ENCODE data around the gene CFAP53.
"Not testable (repeated sequence)": the region's sequence is repeated elsewhere in the genome, so short reads cannot be mapped to it uniquely, and the experiment has no call there.

GRCh38 chr18:50308851-50309250 lies 42.6 kb upstream of the CFAP53 start:
- TF ChIP-seq ZNF274 (IDR thresholded peaks at IDR 0.05; ENCODE audit: low read depth, low read length); YY1 (IDR thresholded peaks at IDR 0.05; ENCODE audit: insufficient read depth, insufficient read length): not testable (repeated sequence)

Data from NT2/D1 (cell line).